Muscle of leg (tissue), 11 donors: ENCODE data around the gene POU2AF1. TPM values are rescaled to one million over a fixed set of nuclear protein-coding genes. Genes with fewer than 3 reads are reported as not detected.

Experiments
- DNase-seq: peaks from one replicate; pipeline ENCODE4 v3.0.0; 2013
- H3K27ac ChIP-seq: one replicate; pipeline ENCODE4 v1.5.1; 2013; ENCODE audit warnings: mild to moderate bottlenecking, low read length, control low read depth
- H3K27me3 ChIP-seq: one replicate; pipeline ENCODE4 v1.6.1; 2013; ENCODE audit warnings: low read length; ENCODE audit not compliant: control insufficient read depth, insufficient read depth
- H3K36me3 ChIP-seq: one replicate; pipeline ENCODE4 v1.6.1; 2013; ENCODE audit warnings: low read length; ENCODE audit not compliant: control insufficient read depth, insufficient read depth
- H3K4me1 ChIP-seq: one replicate; pipeline ENCODE4 v1.6.1; 2013; ENCODE audit warnings: low read length; ENCODE audit not compliant: control insufficient read depth, insufficient read depth
- H3K4me3 ChIP-seq: one replicate; pipeline ENCODE4 v1.5.1; 2013; ENCODE audit warnings: low read length, control low read depth
- H3K9me3 ChIP-seq: replicated peaks from 2 replicates; pipeline ENCODE4 v1.6.1; 2013; ENCODE audit warnings: low read depth, low read length; ENCODE audit not compliant: control insufficient read depth
- WGBS: methylation state at CpG from one replicate; pipeline ENCODE4 v1.1.5; 2013; ENCODE audit warnings: missing lambda C conversion rate; ENCODE audit not compliant: insufficient coverage; 5-methylcytosine and 5-hydroxymethylcytosine counted together
- polyA plus RNA-seq, 8 donors: library from polyadenylated mRNA; unstranded; fragments of 120-200 nt; gene quantifications; one replicate each; pipeline versions ENCODE4 v1.2.1 to v1.2.3, GENCODE V29; 2013; ENCODE audit warnings: inconsistent platforms in 1 of 8, low replicate concordance in 1 of 8; ENCODE audit not compliant: insufficient read length in 8 of 8, insufficient read depth in 1 of 8
- total RNA-seq: library from RNA; stranded (reverse); fragments of 120-200 nt; gene quantifications from one replicate; pipeline ENCODE4 v1.2.4, GENCODE V29; 2013

Gene POU2AF1
- total and polyA plus RNA-seq, 9 donors, result 0.04 to 0.39 (median 0.23) TPM

DNA sequence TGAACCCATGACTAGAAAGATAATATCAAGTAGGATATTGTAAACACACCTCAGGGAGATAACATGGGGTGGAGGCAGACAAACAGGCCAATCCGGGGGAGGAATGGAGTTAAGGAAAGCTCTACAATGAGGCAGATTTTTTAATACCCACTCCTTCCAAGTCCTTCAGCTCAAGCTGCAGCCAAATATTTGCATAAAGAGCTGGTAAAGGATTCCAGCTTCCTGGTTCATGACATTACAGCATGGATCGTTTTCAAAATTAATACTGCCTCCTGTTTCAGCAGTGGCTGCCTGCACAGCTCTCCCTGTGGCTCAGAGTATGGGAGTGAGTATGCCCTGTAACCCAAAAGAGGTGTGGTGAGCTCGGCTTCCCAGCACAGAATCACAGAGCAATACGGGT, 75.6 kb downstream of the POU2AF1 start:
- H3K9me3 ChIP-seq, result no peaks in the 10 kb centered on the region
- H3K4me3 ChIP-seq, result no peak overlapping the region
- peak; percentile 87 for DNase-seq
- H3K27ac ChIP-seq, result peak overlapping the region; percentile 6
- peaks cover 41% of the 10 kb centered on the region for H3K4me1 ChIP-seq
- peaks cover 15% of the 10 kb centered on the region for H3K27me3 ChIP-seq
- no peaks in the 10 kb centered on the region for H3K36me3 ChIP-seq
- WGBS, result no CpG with 5 or more reads among the region's 4 CpGs

DNA sequence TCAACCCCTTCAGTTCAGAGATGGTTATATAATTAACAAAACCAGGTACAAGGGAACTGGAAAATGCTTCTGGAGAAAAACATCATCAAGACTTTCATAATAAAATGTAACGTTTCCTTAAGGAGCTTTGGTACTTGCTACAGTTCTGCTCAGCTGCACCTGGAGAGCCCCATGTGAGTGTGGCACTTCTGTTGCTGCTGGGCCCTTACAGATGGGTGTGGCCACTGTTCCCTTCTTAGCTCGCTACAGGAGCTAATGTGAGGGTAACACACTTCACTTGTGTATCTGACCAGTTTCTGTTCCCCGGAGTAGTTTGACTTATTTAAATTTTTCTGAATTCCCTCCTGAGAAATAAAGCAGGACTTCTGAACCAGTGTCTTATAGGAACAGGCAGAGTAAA, 76.8 kb downstream of the POU2AF1 start:
- H3K27ac ChIP-seq, result no peak overlapping the region
- H3K27me3 ChIP-seq, result peaks cover 20% of the 10 kb centered on the region
- no CpG with 5 or more reads among the region's 3 CpGs for WGBS
- no peak for DNase-seq
- H3K4me3 ChIP-seq, result no peak overlapping the region
- no peaks in the 10 kb centered on the region for H3K9me3 ChIP-seq
- H3K36me3 ChIP-seq, result no peaks in the 10 kb centered on the region
- peaks cover 40% of the 10 kb centered on the region for H3K4me1 ChIP-seq

Other genes starting within 250 kb of the POU2AF1 start
- gene POU2AF2, start 133.6 kb downstream of the POU2AF1 start, total RNA-seq, result not detected
- gene POU2AF2, start 133.6 kb downstream of the POU2AF1 start, polyA plus RNA-seq, result under 1 TPM in 1 of 8 donors, not detected in 7; 0.21 TPM
- gene POU2AF3, start 80.7 kb downstream of the POU2AF1 start, total RNA-seq, result 2.7 TPM
- gene POU2AF3, start 80.7 kb downstream of the POU2AF1 start, polyA plus RNA-seq, result 1 to 10 TPM; 3.8 to 6.2 (median 4.7) TPM
- gene BTG4, start 133.1 kb upstream of the POU2AF1 start, total RNA-seq, result not detected
- gene BTG4, start 133.1 kb upstream of the POU2AF1 start, polyA plus RNA-seq, result not detected
- not detected for gene HOATZ, start 135.5 kb upstream of the POU2AF1 start, total RNA-seq
- gene HOATZ, start 135.5 kb upstream of the POU2AF1 start, polyA plus RNA-seq, result under 1 TPM in 7 of 8 donors, not detected in 1; 0.09 to 0.60 (median 0.12) TPM
- 9.8 TPM for gene LAYN, start 161.4 kb upstream of the POU2AF1 start, total RNA-seq
- 1 to 10 TPM; 3.4 to 9.5 (median 6.4) TPM for gene LAYN, start 161.4 kb upstream of the POU2AF1 start, polyA plus RNA-seq
- 14.9 TPM for gene SIK2, start 223.2 kb upstream of the POU2AF1 start, total RNA-seq
- 10 to 100 TPM; 15.0 to 27.4 (median 24.3) TPM for gene SIK2, start 223.2 kb upstream of the POU2AF1 start, polyA plus RNA-seq